ENCODE measurements around the gene LRP8.

GRCh38 chr1:53246261-53247134, 81.4 kb downstream of the LRP8 start:
- TF ChIP-seq POLR2A (IDR thresholded peaks at IDR 0.05; ENCODE audit: low read depth, low read length) = no peak
- TF ChIP-seq TAF1 (IDR thresholded peaks at IDR 0.05; ENCODE audit: low read depth, low read length) = no peak
- TF ChIP-seq SPI1 (IDR thresholded peaks at IDR 0.05; ENCODE audit: low read depth, low read length) = peak; percentile 80
- no peak for TF ChIP-seq POLR2AphosphoS5 (IDR thresholded peaks at IDR 0.05; ENCODE audit: low read depth, low read length)

All from GM12891 (cell line).